Lung (tissue), 12 donors: ENCODE measurements around the gene CD300LF. TPM values are rescaled to one million over a fixed set of nuclear protein-coding genes. Genes with fewer than 3 reads are reported as not detected.
A peak's percentile ranks its signal among the peaks of the same experiment; 100 is the strongest.

ENCODE experiments used
- ATAC-seq: fragments of 200-7000 bp; cut with Tn5 transposase; one replicate; pipeline ENCODE4 v1.9.1; 2020; ENCODE audit warnings: moderate number of reproducible peaks; ENCODE audit not compliant: insufficient read depth, low FRiP score
- DNase-seq, 3 donors: peaks; one replicate each; pipeline ENCODE4 v3.0.0-alpha.2; 2013 to 2017
- H3K27ac ChIP-seq, 2 donors: one replicate each; pipeline ENCODE4 v1.5.1; 2013; ENCODE audit warnings: mild to moderate bottlenecking in 2 of 2, moderate library complexity in 2 of 2, control low read depth in 1 of 2, inconsistent platforms in 1 of 2, low read depth in 1 of 2, low read length in 1 of 2
- H3K27me3 ChIP-seq, 3 donors: one replicate each; pipeline ENCODE4 v1.5.1; 2013; ENCODE audit warnings: low read length in 2 of 3; ENCODE audit not compliant: control insufficient read depth in 3 of 3, insufficient read depth in 3 of 3
- H3K36me3 ChIP-seq, 4 donors: one replicate each; pipeline ENCODE4 v1.5.1; 2013; ENCODE audit warnings: low read length in 4 of 4, mild to moderate bottlenecking in 1 of 4, moderate library complexity in 1 of 4; ENCODE audit not compliant: control insufficient read depth in 4 of 4, insufficient read depth in 4 of 4
- H3K4me1 ChIP-seq, 5 donors: one replicate each; pipeline ENCODE4 v1.5.1; 2013; ENCODE audit warnings: low read length in 5 of 5, mild to moderate bottlenecking in 2 of 5, moderate library complexity in 1 of 5; ENCODE audit not compliant: control insufficient read depth in 5 of 5, insufficient read depth in 5 of 5
- H3K4me3 ChIP-seq: one replicate; pipeline ENCODE4 v1.5.1; 2013; ENCODE audit warnings: mild to moderate bottlenecking, control low read depth, moderate library complexity
- H3K9ac ChIP-seq, 2 donors: one replicate each; pipeline ENCODE4 v1.5.1; 2013; ENCODE audit warnings: low read length in 2 of 2, control low read depth in 1 of 2; ENCODE audit not compliant: insufficient read depth in 1 of 2
- H3K9me3 ChIP-seq, 4 donors: one replicate each; pipeline ENCODE4 v1.5.1; 2013; ENCODE audit warnings: low read length in 3 of 4, mild to moderate bottlenecking in 1 of 4, moderate library complexity in 1 of 4; ENCODE audit not compliant: control insufficient read depth in 4 of 4, insufficient read depth in 3 of 4
- CTCF ChIP-seq: IDR thresholded peaks from 2 replicates; pipeline ENCODE4 v1.5.1; 2012; ENCODE audit warnings: mild to moderate bottlenecking; ENCODE audit errors: control extremely low read depth, extremely low read depth
- WGBS, 2 donors: extraction: QIAGEN DNeasy Blood & Tissue Kit; methylation state at CpG; one replicate each; pipeline ENCODE4 v1.1.7; 2013; 5-methylcytosine and 5-hydroxymethylcytosine counted together
- polyA plus RNA-seq, 2 donors: library from polyadenylated mRNA; stranded (reverse); fragments of 200-250 nt; gene quantifications; one replicate each; pipeline ENCODE4 v1.2.1, GENCODE V29; 2013
- total RNA-seq, 2 donors: library from RNA; depleted of rRNA in 1 of 2; stranded (reverse); fragments of >200 nt in 1 of 2; gene quantifications; one replicate each; pipeline ENCODE4 v1.2.1, GENCODE V29; 2014 to 2021
- donor health status: control.
- donor health status: control.
- donor health status: Bipolar disorder and iron deficiency.
- donor health status: healthy.
- donor health status: DM: yes; HTN: yes; CAD: no.

CD300LF gene
- total and polyA plus RNA-seq, 4 donors, result 8.6 to 35.1 (median 26.2) TPM

- DNase-seq, result no peak
- no peak overlapping the region for H3K27ac ChIP-seq
- H3K27me3 ChIP-seq, result peaks cover 0 to 28% (median 7%) of the 10 kb centered on the region in 3 donors
- no peak overlapping the region for H3K9ac ChIP-seq
- WGBS, 2 donors, result 86% methylated on average over 3 of the region's 3 CpGs
- no peak for ATAC-seq
- no peaks in the 10 kb centered on the region for H3K9me3 ChIP-seq
- no peaks in the 10 kb centered on the region for H3K36me3 ChIP-seq
- H3K4me3 ChIP-seq, result no peak overlapping the region
- no peak for TF ChIP-seq CTCF
- no peaks in the 10 kb centered on the region for H3K4me1 ChIP-seq
Observed at GRCh38 chr17:74652020-74652419, 60.7 kb downstream of the CD300LF start.

- peaks cover 0 to 28% (median 7%) of the 10 kb centered on the region in 3 donors for H3K27me3 ChIP-seq
- no peak for ATAC-seq
Observed at GRCh38 chr17:74649909-74650308, 62.8 kb downstream of the CD300LF start.

GRCh38 chr17:74647871-74648672, 64.7 kb downstream of the CD300LF start:
- TF ChIP-seq CTCF, result no peak
- no peak overlapping the region for H3K4me3 ChIP-seq
- peaks cover 0 to 19% (median 7%) of the 10 kb centered on the region in 3 donors for H3K27me3 ChIP-seq
- no peaks in the 10 kb centered on the region for H3K36me3 ChIP-seq
- WGBS, 2 donors, result 73 to 81% methylated on average over 9 of the region's 9 CpGs
- H3K9me3 ChIP-seq, result no peaks in the 10 kb centered on the region
- H3K4me1 ChIP-seq, result no peaks in the 10 kb centered on the region
- no peak for DNase-seq
- H3K27ac ChIP-seq, result no peak overlapping the region
- ATAC-seq, result no peak
- no peak overlapping the region for H3K9ac ChIP-seq

More at GRCh38 chr17:74649909-74650308, 62.8 kb downstream of the CD300LF start:
- no peak overlapping the region for H3K4me3 ChIP-seq
- DNase-seq, result no peak
- TF ChIP-seq CTCF, result no peak
- no peaks in the 10 kb centered on the region for H3K36me3 ChIP-seq
- no peaks in the 10 kb centered on the region for H3K9me3 ChIP-seq
- no peaks in the 10 kb centered on the region for H3K4me1 ChIP-seq
- 64 to 81% methylated on average over 6 of the region's 6 CpGs for WGBS, 2 donors
- no peak overlapping the region for H3K9ac ChIP-seq
- no peak overlapping the region for H3K27ac ChIP-seq

GRCh38 chr17:74646231-74646630, 66.5 kb downstream of the CD300LF start:
- Histone ChIP-seq H3K27me3 (peaks cover 0 to 18% (median 6%) of the 10 kb centered on the region in 3 donors), H3K4me1 (no peaks in the 10 kb centered on the region), H3K4me3 (no peak overlapping the region), H3K36me3 (no peaks in the 10 kb centered on the region), H3K9me3 (no peaks in the 10 kb centered on the region), H3K9ac (no peak overlapping the region), H3K27ac (no peak overlapping the region)
- TF ChIP-seq CTCF, result peak; percentile 2
- WGBS, 2 donors, result 40 to 50% methylated on average over 3 of the region's 3 CpGs
- no peak for ATAC-seq
- DNase-seq, result no peak
